Measurements from ENCODE around the gene TAF4B. TPM values are rescaled to one million over a fixed set of nuclear protein-coding genes. Genes with fewer than 3 reads are reported as not detected.
"Not testable (repeated sequence)": the region's sequence is repeated elsewhere in the genome, so short reads cannot be mapped to it uniquely, and the experiment has no call there.

Gene TAF4B
- total RNA-seq, 1 donor from 2014 or later: 7.2 TPM

GRCh38 chr18:26237363-26237762 is 11.1 kb downstream of the TAF4B start:
- DNase-seq: not testable (repeated sequence)

- DNase-seq: not testable (repeated sequence)
Measured at GRCh38 chr18:26238718-26239117, 12.5 kb downstream of the TAF4B start.

DNA sequence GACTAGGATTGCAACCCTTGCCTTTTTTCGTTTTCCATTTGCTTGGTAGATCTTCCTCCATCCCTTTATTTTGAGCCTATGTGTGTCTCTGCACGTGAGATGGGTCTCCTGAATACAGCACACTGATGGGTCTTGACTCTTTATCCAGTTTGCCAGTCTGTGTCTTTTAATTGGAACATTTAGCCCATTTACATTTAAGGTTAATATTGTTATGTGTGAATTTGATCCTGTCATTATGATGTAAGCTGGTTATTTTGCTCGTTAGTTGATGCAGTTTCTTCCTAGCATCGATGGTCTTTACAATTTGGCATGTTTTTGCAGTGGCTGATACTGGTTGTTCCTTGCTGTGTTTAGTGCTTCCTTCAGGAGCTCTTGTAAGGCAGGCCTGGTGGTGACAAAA is 16.1 kb downstream of the TAF4B start:
- not testable (repeated sequence) for DNase-seq

GRCh38 chr18:26245434-26245833 is 19.2 kb downstream of the TAF4B start:
- DNase-seq: not testable (repeated sequence)

GRCh38 chr18:26252411-26252810 is 26.2 kb downstream of the TAF4B start:
- no peak for DNase-seq

DNA sequence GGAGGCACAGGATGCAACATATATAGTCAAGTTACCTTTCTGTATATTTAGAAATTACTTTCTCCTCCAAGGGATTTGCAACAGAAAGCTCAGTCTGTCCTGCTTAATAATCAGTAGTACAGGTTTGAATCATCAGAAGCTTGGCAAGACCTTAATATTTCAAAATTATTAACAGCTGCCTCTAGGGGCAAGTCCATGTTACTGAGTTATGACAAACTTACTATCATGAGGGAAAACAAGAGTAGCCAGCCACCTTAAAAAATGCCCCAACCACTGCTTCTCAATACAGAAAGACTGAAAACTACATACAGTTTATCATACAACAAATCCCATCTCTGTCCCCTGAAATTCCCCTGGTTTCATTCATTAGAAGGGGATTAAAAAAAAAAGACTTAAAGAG is 28.6 kb downstream of the TAF4B start:
- not testable (repeated sequence) for DNase-seq

GRCh38 chr18:26255695-26256622 is 29.7 kb downstream of the TAF4B start:
- no peak for DNase-seq

DNA sequence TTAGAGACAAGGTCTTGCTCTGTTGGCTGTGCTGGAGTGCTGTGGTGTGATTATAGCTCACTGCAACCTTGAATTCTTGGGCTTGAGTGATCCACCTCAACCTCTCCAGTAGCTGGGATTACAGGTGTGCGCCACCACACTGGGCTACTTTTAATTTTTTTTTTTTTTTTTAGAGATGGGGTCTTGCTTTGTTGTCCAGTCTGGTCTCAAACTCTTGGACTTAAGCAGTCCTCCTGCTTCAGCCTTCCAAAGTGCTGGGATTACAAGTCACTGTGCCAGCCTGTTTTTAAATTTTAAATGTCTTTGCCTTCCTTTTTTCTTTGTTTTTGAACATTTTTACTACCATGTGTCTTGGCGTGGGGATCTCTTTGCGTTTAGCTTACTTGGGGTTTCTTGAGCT is 32.5 kb downstream of the TAF4B start:
- no peak for DNase-seq

DNA sequence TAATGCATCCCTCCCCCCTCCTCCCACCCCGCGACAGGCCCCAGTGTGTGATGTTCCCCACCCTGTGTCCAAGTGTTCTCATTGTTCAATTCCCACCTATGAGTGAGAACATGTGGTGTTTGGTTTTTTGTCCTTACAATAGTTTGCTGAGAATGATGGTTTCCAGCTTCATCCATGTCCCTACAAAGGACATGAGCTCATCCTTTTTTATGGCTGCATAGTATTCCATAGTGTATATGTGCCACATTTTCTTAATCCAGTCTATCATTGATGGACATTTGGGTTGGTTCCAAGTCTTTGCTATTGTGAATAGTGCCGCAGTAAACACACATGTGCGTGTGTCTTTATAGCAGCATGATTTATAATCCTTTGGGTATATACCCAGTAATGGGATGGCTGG is 33.2 kb downstream of the TAF4B start:
- not testable (repeated sequence) for DNase-seq

DNA sequence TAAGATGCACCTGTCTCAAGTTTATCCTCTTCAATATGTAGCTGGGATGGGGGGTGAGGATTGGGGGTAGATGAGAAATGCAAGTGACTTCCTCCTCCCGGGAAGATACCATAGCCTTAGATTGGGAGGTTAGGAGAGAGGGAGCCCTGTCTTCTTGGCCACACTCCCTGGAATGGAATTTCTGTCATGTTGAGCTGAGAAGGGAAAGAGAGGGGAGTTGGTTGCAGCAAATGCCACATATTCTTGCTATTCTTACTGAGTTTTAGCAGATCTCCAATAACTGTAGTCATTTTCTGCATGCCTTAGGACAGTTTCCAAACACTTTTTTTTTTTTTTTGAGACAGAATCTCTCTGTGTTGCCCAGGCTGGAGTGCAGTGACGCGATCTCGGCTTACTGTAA is 35.9 kb downstream of the TAF4B start:
- no peak for DNase-seq

DNA sequence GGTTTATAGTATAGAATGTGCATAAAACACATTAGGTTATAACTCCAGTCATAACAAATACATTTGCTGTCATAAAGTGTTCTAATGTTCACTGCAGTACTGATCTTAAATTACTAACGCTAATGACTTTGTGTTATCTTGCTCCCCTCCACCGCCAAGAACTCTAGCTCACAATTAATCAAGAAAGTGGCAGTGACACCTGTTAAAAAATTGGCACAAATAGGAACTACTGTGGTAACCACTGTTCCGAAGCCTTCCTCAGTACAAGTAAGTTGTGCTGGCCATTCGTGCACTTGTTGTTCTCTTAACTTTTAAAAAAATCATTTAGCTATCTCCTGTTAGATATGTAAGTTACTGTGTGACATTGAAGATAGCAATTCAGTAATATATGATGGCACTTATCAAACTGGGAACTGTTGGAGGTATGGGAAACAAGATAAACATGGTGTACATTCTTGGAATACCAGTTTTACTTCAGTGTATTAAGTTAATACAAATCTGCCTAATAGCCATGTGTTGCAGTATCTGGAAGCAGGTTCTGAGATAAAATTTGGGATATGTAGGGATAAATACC is 41.2 kb downstream of the TAF4B start:
- no peak for DNase-seq

DNA sequence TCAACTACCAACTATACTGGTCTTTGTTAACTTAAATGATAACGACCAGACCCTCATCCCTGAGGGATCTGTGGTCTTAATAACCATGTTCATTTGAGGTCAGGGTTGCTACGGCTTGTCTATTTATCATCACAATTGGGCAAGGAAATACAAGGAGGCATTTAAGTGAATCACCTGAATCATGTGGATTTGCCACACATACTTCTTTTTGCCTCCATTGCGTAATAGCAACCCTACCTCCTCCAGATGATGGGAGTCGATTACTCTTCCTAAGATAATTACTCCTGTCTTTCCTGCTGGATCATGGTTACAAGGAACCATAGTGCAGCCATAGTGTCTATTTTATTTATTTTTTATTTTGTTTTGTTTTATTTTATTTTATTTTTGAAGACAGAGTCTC is 42.2 kb downstream of the TAF4B start:
- no peak for DNase-seq

GRCh38 chr18:26271917-26272549 is 45.8 kb downstream of the TAF4B start:
- DNase-seq: no peak

GRCh38 chr18:26277374-26277773 is 51.1 kb downstream of the TAF4B start:
- no peak for DNase-seq

DNA sequence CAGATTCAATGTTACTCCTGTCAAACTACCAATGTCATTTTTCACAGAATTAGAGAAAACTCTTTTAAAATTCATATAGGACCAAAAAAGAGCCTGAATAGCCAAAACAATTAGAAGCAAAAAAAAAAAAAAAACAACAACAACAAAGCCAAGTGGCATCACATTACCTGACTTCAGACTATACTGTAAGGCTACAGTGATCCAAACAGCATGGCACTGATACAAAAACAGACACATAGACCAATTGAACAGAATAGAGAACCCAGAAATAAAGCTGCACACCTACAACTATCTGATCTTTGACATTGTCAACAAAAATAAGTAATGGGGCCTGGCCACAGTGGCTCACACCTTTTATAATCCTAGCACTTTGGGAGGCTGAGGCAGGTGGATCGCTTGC is 53.2 kb downstream of the TAF4B start:
- no peak for DNase-seq

DNA sequence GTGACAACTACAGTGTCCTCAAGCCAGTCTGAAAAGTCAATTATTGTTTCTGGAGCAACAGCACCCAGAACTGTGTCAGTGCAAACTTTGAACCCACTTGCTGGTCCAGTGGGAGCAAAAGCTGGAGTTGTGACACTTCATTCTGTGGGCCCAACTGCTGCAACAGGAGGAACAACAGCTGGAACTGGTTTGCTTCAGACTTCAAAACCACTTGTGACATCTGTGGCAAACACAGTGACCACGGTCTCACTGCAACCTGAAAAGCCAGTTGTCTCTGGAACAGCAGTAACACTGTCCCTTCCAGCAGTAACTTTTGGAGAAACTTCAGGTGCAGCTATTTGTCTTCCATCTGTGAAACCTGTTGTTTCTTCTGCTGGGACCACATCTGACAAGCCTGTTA is 59.8 kb downstream of the TAF4B start:
- no peak for DNase-seq

GRCh38 chr18:26287644-26288043 is 61.4 kb downstream of the TAF4B start:
- DNase-seq: no peak

- DNase-seq: no peak
Measured at GRCh38 chr18:26290385-26290784, 64.1 kb downstream of the TAF4B start.

DNA sequence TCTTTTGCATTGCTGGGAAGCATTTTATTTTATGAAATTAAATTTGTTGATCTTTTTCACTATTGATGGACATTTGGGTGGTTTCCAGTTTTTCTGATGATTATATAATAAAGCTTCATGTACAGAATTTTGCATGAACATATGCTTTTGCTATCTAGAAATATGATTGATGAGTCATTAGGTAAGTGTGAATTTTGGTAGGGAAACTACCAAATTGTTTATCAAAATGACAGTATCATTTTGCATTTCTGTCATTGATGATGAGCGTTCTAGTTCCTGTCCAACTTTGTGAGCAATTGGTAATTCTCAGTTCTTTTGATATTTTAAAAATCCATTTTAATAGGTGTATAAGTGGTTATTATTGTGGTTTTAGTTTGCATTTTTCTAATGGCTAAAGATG is 67.7 kb downstream of the TAF4B start:
- DNase-seq: no peak

GRCh38 chr18:26298107-26298506 is 71.9 kb downstream of the TAF4B start:
- DNase-seq: no peak

DNA sequence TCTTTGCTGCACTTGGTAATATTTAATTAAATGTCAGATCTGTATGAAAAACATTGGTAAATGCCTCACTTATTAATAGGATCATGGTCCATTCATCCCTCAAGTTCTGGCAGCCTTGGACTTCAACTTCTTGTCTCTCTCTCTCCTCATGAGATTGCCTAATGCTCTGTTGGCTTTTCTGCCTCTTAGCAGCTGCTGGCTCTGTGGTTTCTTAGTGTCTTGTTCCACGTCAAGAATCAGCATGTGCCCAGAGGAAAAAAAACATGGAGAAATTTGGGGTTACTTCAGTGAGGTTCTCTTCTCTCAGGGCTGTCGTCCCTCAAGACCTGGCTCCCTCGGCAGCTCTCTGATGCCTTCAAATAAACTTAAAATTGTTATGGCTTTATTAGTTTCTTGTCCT is 75.4 kb downstream of the TAF4B start:
- DNase-seq: no peak

DNA sequence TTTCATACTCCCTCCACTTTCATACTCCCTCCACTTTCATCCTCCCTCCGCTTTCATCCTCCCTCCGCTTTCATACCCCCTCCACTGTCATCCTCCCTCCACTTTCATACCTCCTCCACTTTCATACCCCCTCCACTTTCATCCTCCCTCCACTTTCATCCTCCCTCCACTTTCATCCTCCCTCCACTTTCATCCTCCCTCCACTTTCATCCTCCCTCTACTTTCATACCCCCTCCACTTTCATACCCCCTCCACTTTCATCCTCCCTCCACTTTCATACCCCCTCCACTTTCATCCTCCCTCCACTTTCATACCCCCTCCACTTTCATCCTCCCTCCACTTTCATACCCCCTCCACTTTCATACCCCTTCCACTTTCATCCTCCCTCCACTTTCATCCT is 77.0 kb downstream of the TAF4B start:
- DNase-seq: not testable (repeated sequence)

DNA sequence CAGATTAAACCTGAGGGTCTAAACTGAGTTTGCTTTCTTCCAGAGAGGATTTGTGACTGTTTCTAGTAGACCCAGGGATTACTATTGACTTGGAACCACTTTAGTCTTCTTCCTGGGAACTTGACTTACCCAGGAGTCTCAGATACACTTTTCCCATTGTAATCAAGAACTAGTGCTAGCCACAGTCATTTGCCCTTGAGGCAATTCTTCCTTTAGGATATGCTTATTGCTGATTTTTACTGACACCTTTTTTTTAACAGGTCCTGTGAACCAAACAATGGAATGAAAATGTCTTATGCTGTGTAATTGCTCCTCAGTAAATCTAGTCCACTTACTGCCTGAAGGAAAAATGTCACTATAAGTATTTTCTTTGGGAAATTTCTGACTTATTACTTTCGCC is 78.3 kb downstream of the TAF4B start:
- DNase-seq: no peak
